KBM-7 (cell line): Measurements from ENCODE around the gene TBC1D13.
"Not testable (repeated sequence)": the region's sequence is repeated elsewhere in the genome, so short reads cannot be mapped to it uniquely, and the experiment has no call there.

ENCODE experiments used
- DNase-seq: peaks from one replicate; pipeline ENCODE4 v3.0.0-alpha.2; 2015
- in situ Hi-C: fragments of 300-500 bp; cut with MboI; formaldehyde crosslinking; loops from 2 replicates; pipeline ENCODE4 v1.14.3; 2020; ENCODE audit warnings: low sequenced_read_pairs, low pct_unique_long_range_greater_than_20kb, mixed read lengths

Gene TBC1D13

GRCh38 chr9:128781187-128782070 lies 5.6 kb upstream of the TBC1D13 start:
- peak; percentile 27 for DNase-seq
- in situ Hi-C loops, result no loop called here

- no peak for DNase-seq
- in situ Hi-C loops, result no loop called here
Measured at GRCh38 chr9:128782669-128783068, 4.4 kb upstream of the TBC1D13 start.

GRCh38 chr9:128785427-128785826 lies 1.6 kb upstream of the TBC1D13 start:
- in situ Hi-C loops, result no loop called here
- no peak for DNase-seq

- no peak for DNase-seq
- in situ Hi-C loops, result no loop called here
Measured at GRCh38 chr9:128787659-128788058, 606 bp downstream of the TBC1D13 start.

- DNase-seq, result no peak
- in situ Hi-C loops, result no loop called here
Measured at GRCh38 chr9:128788445-128788844, 1.4 kb downstream of the TBC1D13 start.

- no peak for DNase-seq
- in situ Hi-C loops, result no loop called here
Measured at GRCh38 chr9:128790536-128790935, 3.5 kb downstream of the TBC1D13 start.

- in situ Hi-C loops, result no loop called here
Measured at GRCh38 chr9:128792134-128792533, 5.1 kb downstream of the TBC1D13 start.

GRCh38 chr9:128792978-128793686 lies 6.1 kb downstream of the TBC1D13 start:
- in situ Hi-C loops, result no loop called here

More at GRCh38 chr9:128792134-128792533, 5.1 kb downstream of the TBC1D13 start:
- DNase-seq, result no peak

GRCh38 chr9:128794961-128795360 lies 7.9 kb downstream of the TBC1D13 start:
- in situ Hi-C loops, DNase-seq: not testable (repeated sequence)

More at GRCh38 chr9:128792978-128793686, 6.1 kb downstream of the TBC1D13 start:
- DNase-seq, result no peak

- no peak for DNase-seq
- in situ Hi-C loops, result no loop called here
Measured at GRCh38 chr9:128798896-128799295, 11.8 kb downstream of the TBC1D13 start.

GRCh38 chr9:128800061-128800460 lies 13.0 kb downstream of the TBC1D13 start:
- no peak for DNase-seq
- in situ Hi-C loops, result no loop called here

- in situ Hi-C loops, result no loop called here
- DNase-seq, result no peak
Measured at GRCh38 chr9:128802482-128802881, 15.4 kb downstream of the TBC1D13 start.

GRCh38 chr9:128805661-128806060 lies 18.6 kb downstream of the TBC1D13 start:
- in situ Hi-C loops, result no loop called here
- DNase-seq, result no peak

GRCh38 chr9:128807827-128808226 lies 20.8 kb downstream of the TBC1D13 start:
- DNase-seq, result no peak
- in situ Hi-C loops, result no loop called here

GRCh38 chr9:128808543-128808942 lies 21.5 kb downstream of the TBC1D13 start:
- no peak for DNase-seq
- in situ Hi-C loops, result no loop called here

GRCh38 chr9:128809036-128809599 lies 22.1 kb downstream of the TBC1D13 start:
- in situ Hi-C loops, result no loop called here
- DNase-seq, result no peak

- DNase-seq, result no peak
- in situ Hi-C loops, result no loop called here
Measured at GRCh38 chr9:128809831-128810230, 22.8 kb downstream of the TBC1D13 start.

GRCh38 chr9:128810873-128811272 lies 23.8 kb downstream of the TBC1D13 start:
- in situ Hi-C loops, result no loop called here
- no peak for DNase-seq

GRCh38 chr9:128818099-128818838 lies 31.2 kb downstream of the TBC1D13 start, which contains the start of gene ENDOG:
Gene ENDOG, plus strand, starts transcription at chr9:128818500. Its CDS starts 185 bp downstream, at chr9:128818685.
- in situ Hi-C loops, result no loop called here
- DNase-seq, result peak; percentile 98
